K562 (cell line): ENCODE results near the gene LRRC31. TPM values are rescaled to one million over a fixed set of nuclear protein-coding genes. Genes with fewer than 3 reads are reported as not detected.

Experiments
- ATAC-seq: fragments of 200-7000 bp; cut with Tn5 transposase; 3 replicates; pipeline ENCODE4 v1.9.1; 2020; ENCODE audit warnings: moderate library complexity
- BruUV-seq: library from RNA; stranded (reverse); fragments of 400-500 nt; replicated peaks from 2 replicates; lab custom pipeline; 2021; lab: Mats Ljungman, UMichigan
- CTCF ChIA-PET: fragments of 300-600 bp; formaldehyde crosslinking; extraction: SDS; loops from one replicate; lab custom pipeline; 2021; ENCODE audit warnings: low intra/inter-chr PET ratio; lab: Yijun Ruan, JAX
- POLR2A ChIA-PET: fragments of 300-600, 350-650 bp; sonication (Branson Sonifier 250); formaldehyde crosslinking; extraction: SDS; loops from one replicate; lab custom pipeline; 2021; ENCODE audit warnings: antibody characterized with exemption, inconsistent platforms; lab: Yijun Ruan, JAX
- DNase-seq, 4 experiments: peaks; one replicate each; pipeline versions ENCODE4 v3.0.0 to v3.0.0-alpha.2; 2011 to 2018; ENCODE audit warnings: low spot score in 3 of 4, mixed read lengths in 3 of 4; ENCODE audit errors: extremely low read depth in 1 of 4
- FAIRE-seq: peaks from 2 replicates; lab custom pipeline; 2011; peaks lifted over from hg19 to GRCh38; lab: Jason Lieb, UNC
- H2AFZ ChIP-seq: 2 replicates; pipeline ENCODE4 v1.6.0; 2011; ENCODE audit warnings: low read depth, low read length, control low read depth, inconsistent platforms
- H3K27ac ChIP-seq: fragments of 200-600 bp; 3 replicates; pipeline ENCODE4 v1.8.0; 2011; ENCODE audit warnings: low read depth, mild to moderate bottlenecking, control low read depth, inconsistent platforms, low read length, moderate library complexity, mixed read lengths; ENCODE audit errors: extremely low read depth
- H3K27me3 ChIP-seq, 2 experiments: fragments of 300-600 bp in 1 of 2; 2 replicates in 1 of 2; 3 replicates in 1 of 2; pipeline versions ENCODE4 v1.6.0 to v1.8.0; 2011; ENCODE audit warnings: inconsistent platforms in 2 of 2, low read length in 2 of 2, mild to moderate bottlenecking in 1 of 2, mixed read lengths in 1 of 2, moderate library complexity in 1 of 2; ENCODE audit not compliant: control insufficient read depth in 2 of 2, insufficient read depth in 2 of 2
- H3K36me3 ChIP-seq: fragments of 300-600 bp; 3 replicates; pipeline ENCODE4 v1.8.0; 2011; ENCODE audit warnings: mild to moderate bottlenecking, low read length, inconsistent platforms; ENCODE audit not compliant: control insufficient read depth, insufficient read depth
- H3K4me1 ChIP-seq, 2 experiments: fragments of 200-600 bp in 1 of 2; replicated peaks in 1 of 2; 2 replicates in 1 of 2; 3 replicates in 1 of 2; pipeline versions ENCODE4 v1.5.1 to v1.8.0; 2011; ENCODE audit warnings: inconsistent platforms in 2 of 2, low read length in 2 of 2, mild to moderate bottlenecking in 1 of 2, mixed read lengths in 1 of 2, moderate library complexity in 1 of 2; ENCODE audit not compliant: control insufficient read depth in 2 of 2, insufficient read depth in 2 of 2
- H3K4me2 ChIP-seq: 2 replicates; pipeline ENCODE4 v1.6.1; 2011; ENCODE audit warnings: low read length, control low read depth, inconsistent platforms, mixed read lengths; ENCODE audit not compliant: insufficient read depth
- H3K4me3 ChIP-seq: fragments of 200-600 bp; sonication (generic), shearing (Covaris generic); 2 replicates; pipeline ENCODE4 v1.5.1; 2016; ENCODE audit warnings: control low read depth, inconsistent platforms
- H3K79me2 ChIP-seq: fragments of 200-600 bp; 3 replicates; pipeline ENCODE4 v1.8.0; 2011; ENCODE audit warnings: low read length, inconsistent platforms; ENCODE audit not compliant: control insufficient read depth, insufficient read depth
- H3K9ac ChIP-seq, 2 experiments: 2 replicates each; pipeline versions ENCODE4 v1.6.0 to v1.6.1; 2011; ENCODE audit warnings: low read depth in 2 of 2, low read length in 2 of 2, control low read depth in 1 of 2, inconsistent platforms in 1 of 2, mild to moderate bottlenecking in 1 of 2, mixed read lengths in 1 of 2; ENCODE audit not compliant: insufficient read depth in 1 of 2
- H3K9me1 ChIP-seq: one replicate; pipeline ENCODE4 v1.6.0; 2011; ENCODE audit warnings: inconsistent platforms, mild to moderate bottlenecking, low read length, moderate library complexity; ENCODE audit not compliant: control insufficient read depth, insufficient read depth
- H3K9me3 ChIP-seq: replicated peaks from 2 replicates; pipeline ENCODE4 v1.5.1; 2011; ENCODE audit warnings: low read depth, low read length, inconsistent platforms; ENCODE audit not compliant: control insufficient read depth, insufficient read depth
- H4K20me1 ChIP-seq: replicated peaks from 2 replicates; pipeline ENCODE4 v1.6.1; 2011; ENCODE audit warnings: low read length, inconsistent platforms, mixed read lengths; ENCODE audit not compliant: control insufficient read depth, insufficient read depth
- BHLHE40 ChIP-seq: IDR thresholded peaks from 2 replicates; pipeline ENCODE4 v1.6.1; 2011; ENCODE audit warnings: low read length, improper control_type of control experiment
- EZH2 ChIP-seq: IDR thresholded peaks from 2 replicates; pipeline ENCODE4 v1.6.1; 2012; ENCODE audit warnings: low read depth, mild to moderate bottlenecking, inconsistent platforms, low read length, borderline replicate concordance
- HDGF ChIP-seq: fragments of 450-650 bp; IDR thresholded peaks from 2 replicates; pipeline ENCODE4 v1.6.1; 2016
- KDM5B ChIP-seq: fragments of 200-600 bp; sonication (generic); IDR thresholded peaks from 2 replicates; pipeline ENCODE4 v1.6.1; 2012; ENCODE audit warnings: low read depth, mild to moderate bottlenecking, moderate library complexity, low read length, control low read depth, inconsistent platforms; ENCODE audit not compliant: insufficient replicate concordance
- KLF10 ChIP-seq: fragments of 250-450 bp; sonication (Bioruptor Pico); IDR thresholded peaks from 2 replicates; pipeline ENCODE4 v1.6.1; 2021; ENCODE audit warnings: matching md5 sums
- POLR2H ChIP-seq: IDR thresholded peaks from 2 replicates; pipeline ENCODE4 v1.6.1; 2016; ENCODE audit warnings: missing genetic modification characterization, low read depth, mild to moderate bottlenecking, control low read depth, missing compliant biosample characterization, moderate library complexity
- SRSF7 ChIP-seq: fragments of 200-400 bp; formaldehyde crosslinking; optimal IDR thresholded peaks from 2 replicates; pipeline ENCODE3; 2017; ENCODE audit warnings: mild to moderate bottlenecking, low read depth, low read length
- TAF1 ChIP-seq: IDR thresholded peaks from 2 replicates; pipeline ENCODE4 v1.6.1; 2011; ENCODE audit warnings: mild to moderate bottlenecking, low read length, moderate library complexity; ENCODE audit not compliant: insufficient read depth, control insufficient read depth, severe bottlenecking; ENCODE audit errors: extremely low read depth
- TEAD4 ChIP-seq, 2 experiments: sonication (generic) in 1 of 2; formaldehyde crosslinking in 1 of 2; IDR thresholded peaks; 2 replicates each; pipeline versions ENCODE4 v1.6.1 to v1.8.0; 2012 to 2022; ENCODE audit warnings: borderline replicate concordance in 1 of 2, inconsistent platforms in 1 of 2, low read length in 1 of 2, mild to moderate bottlenecking in 1 of 2, missing genetic modification reagents in 1 of 2
- ZBTB17 ChIP-seq: fragments of 450-650 bp; formaldehyde crosslinking; IDR thresholded peaks from 2 replicates; pipeline ENCODE4 v1.4.0; 2020; ENCODE audit warnings: mild to moderate bottlenecking
- ZNF23 ChIP-seq: fragments of 250-450 bp; sonication (Bioruptor Pico); IDR thresholded peaks from 2 replicates; pipeline ENCODE4 v1.4.0; 2020; ENCODE audit warnings: mild to moderate bottlenecking
- ZNF584 ChIP-seq: fragments of 200-800 bp; sonication (Bioruptor generic); IDR thresholded peaks from 2 replicates; pipeline ENCODE4 v1.6.1; 2016; ENCODE audit warnings: low read depth, mild to moderate bottlenecking, missing genetic modification characterization, missing compliant biosample characterization
- WGBS: fragments of 100-300 bp; shearing (Covaris generic); methylation state at CpG from one replicate; pipeline ENCODE4 v1.1.6; 2016; ENCODE audit warnings: low coverage, mixed read lengths; ENCODE audit not compliant: insufficient coverage; ENCODE audit errors: missing lambda C conversion rate; 5-methylcytosine and 5-hydroxymethylcytosine counted together
- in situ Hi-C: fragments of 300-500 bp; cut with MboI; formaldehyde crosslinking; loops from 4 replicates; pipeline ENCODE4 v1.15.0; 2018; ENCODE audit warnings: inconsistent platforms, mixed read lengths
- intact Hi-C: fragments of 100-400 bp; cut with micrococcal nuclease; formaldehyde crosslinking; loops from 2 replicates; pipeline ENCODE4 v1.14.2; 2022
- polyA plus RNA-seq, 8 experiments: library from polyadenylated mRNA; depleted of rRNA in 4 of 8; stranded (reverse) in 5 of 8; unstranded in 3 of 8; fragments of >200 nt; fragmentation: Nextera tagmentation in 2 of 8; fragmentation: Illumina TruSeq in 1 of 8; extraction: Ambion mirVana in 2 of 8; extraction: Trizol in 1 of 8; gene quantifications; 2 replicates each; pipeline versions ENCODE4 v1.2.1 to v1.2.3, GENCODE V29; 2011 to 2014; ENCODE audit warnings: inconsistent platforms in 1 of 8, missing spikeins in 1 of 8
- total RNA-seq, 7 experiments: library from RNA; depleted of rRNA in 6 of 7; stranded (reverse); fragments of >200 nt in 6 of 7; fragmentation: Illumina TruSeq in 2 of 7; extraction: Trizol in 2 of 7; gene quantifications; 2 replicates each; pipeline versions ENCODE4 v1.2.1 to v1.2.3, GENCODE V29; 2011 to 2021; ENCODE audit warnings: low replicate concordance in 1 of 7
- TF ChIP-seq, protein P1 (sequence below): sonication (generic); formaldehyde crosslinking; IDR thresholded peaks from 2 replicates; pipeline ENCODE4 v1.5.0; 2020; ENCODE audit warnings: missing genetic modification reagents
- TF ChIP-seq, protein P2 (sequence below): sonication (generic); formaldehyde crosslinking; IDR thresholded peaks from 2 replicates; pipeline ENCODE4 v1.8.1; 2022; ENCODE audit warnings: missing genetic modification reagents
- TF ChIP-seq, protein P3 (sequence below), 2 experiments: fragments of 450-650 bp; IDR thresholded peaks; 2 replicates each; pipeline ENCODE4 v1.6.1; 2016

LRRC31 gene
- total and polyA plus RNA-seq, 9 of the 15 experiments (the other 6 are each of a cell fraction or from before 2014, with no cell fraction given), result not detected

- Histone ChIP-seq H2AFZ (no peak overlapping the region), H3K27ac (no peak overlapping the region), H3K79me2 (no peaks in the 10 kb centered on the region), H3K4me3 (no peak overlapping the region), H3K4me1 (no peaks in the 10 kb centered on the region; a peak in 1 of 5 replicates), H3K9ac (no peak overlapping the region), H4K20me1 (no peaks in the 10 kb centered on the region), H3K27me3 (peaks cover 11 to 14% of the 10 kb centered on the region in 2 experiments; a peak in 4 of 5 replicates), H3K4me2 (no peak overlapping the region), H3K9me3 (no peaks in the 10 kb centered on the region), H3K9me1 (no peaks in the 10 kb centered on the region), H3K36me3 (no peaks in the 10 kb centered on the region)
- no peak for ATAC-seq
- FAIRE-seq, result no peak
- intact Hi-C loops (no loop called here), in situ Hi-C loops (no loop called here)
- WGBS, result 35% methylated on average over 2 of the region's 2 CpGs
- ChIA-PET CTCF (no interaction called here), POLR2A (no interaction called here)
- DNase-seq, result no peak
- BruUV-seq, result no TSS peak
- no peak for TF ChIP-seq BHLHE40
- TF ChIP-seq KLF10 (CRISPR knock-in tag), result no peak
- TF ChIP-seq SRSF7, result no peak
- TF ChIP-seq HDGF, result no peak
- TF ChIP-seq TEAD4 (IDR thresholded peaks at IDR 0.05; ENCODE audit: low read length), result no peak
- no peak for TF ChIP-seq TEAD4 (CRISPR knock-in tag; IDR thresholded peaks at IDR 0.05; ENCODE audit: borderline replicate concordance)
- no peak for TF ChIP-seq POLR2H
- TF ChIP-seq ZNF584, result no peak
- TF ChIP-seq, protein P1, sequence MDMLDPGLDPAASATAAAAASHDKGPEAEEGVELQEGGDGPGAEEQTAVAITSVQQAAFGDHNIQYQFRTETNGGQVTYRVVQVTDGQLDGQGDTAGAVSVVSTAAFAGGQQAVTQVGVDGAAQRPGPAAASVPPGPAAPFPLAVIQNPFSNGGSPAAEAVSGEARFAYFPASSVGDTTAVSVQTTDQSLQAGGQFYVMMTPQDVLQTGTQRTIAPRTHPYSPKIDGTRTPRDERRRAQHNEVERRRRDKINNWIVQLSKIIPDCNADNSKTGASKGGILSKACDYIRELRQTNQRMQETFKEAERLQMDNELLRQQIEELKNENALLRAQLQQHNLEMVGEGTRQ (CRISPR knock-in tag), result no peak
- no peak for TF ChIP-seq KDM5B
- TF ChIP-seq, protein P2, sequence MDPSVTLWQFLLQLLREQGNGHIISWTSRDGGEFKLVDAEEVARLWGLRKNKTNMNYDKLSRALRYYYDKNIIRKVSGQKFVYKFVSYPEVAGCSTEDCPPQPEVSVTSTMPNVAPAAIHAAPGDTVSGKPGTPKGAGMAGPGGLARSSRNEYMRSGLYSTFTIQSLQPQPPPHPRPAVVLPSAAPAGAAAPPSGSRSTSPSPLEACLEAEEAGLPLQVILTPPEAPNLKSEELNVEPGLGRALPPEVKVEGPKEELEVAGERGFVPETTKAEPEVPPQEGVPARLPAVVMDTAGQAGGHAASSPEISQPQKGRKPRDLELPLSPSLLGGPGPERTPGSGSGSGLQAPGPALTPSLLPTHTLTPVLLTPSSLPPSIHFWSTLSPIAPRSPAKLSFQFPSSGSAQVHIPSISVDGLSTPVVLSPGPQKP (CRISPR knock-in tag), result no peak
- TF ChIP-seq ZNF23, result peak; percentile 93
- peak; percentile 91 for TF ChIP-seq ZBTB17
- no peak for TF ChIP-seq TAF1
- TF ChIP-seq, protein P3, sequence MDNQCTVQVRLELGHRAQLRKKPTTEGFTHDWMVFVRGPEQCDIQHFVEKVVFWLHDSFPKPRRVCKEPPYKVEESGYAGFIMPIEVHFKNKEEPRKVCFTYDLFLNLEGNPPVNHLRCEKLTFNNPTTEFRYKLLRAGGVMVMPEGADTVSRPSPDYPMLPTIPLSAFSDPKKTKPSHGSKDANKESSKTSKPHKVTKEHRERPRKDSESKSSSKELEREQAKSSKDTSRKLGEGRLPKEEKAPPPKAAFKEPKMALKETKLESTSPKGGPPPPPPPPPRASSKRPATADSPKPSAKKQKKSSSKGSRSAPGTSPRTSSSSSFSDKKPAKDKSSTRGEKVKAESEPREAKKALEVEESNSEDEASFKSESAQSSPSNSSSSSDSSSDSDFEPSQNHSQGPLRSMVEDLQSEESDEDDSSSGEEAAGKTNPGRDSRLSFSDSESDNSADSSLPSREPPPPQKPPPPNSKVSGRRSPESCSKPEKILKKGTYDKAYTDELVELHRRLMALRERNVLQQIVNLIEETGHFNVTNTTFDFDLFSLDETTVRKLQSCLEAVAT (IDR thresholded peaks at IDR 0.05), result peak in 1 of 2 experiments; percentile 33; a peak in 1 of 4 replicates
- no peak for TF ChIP-seq EZH2
Measured at GRCh38 chr3:169857811-169858210, 11.9 kb downstream of the LRRC31 start.
